Gastrocnemius medialis (tissue), 4 donors: ENCODE data around the gene COG6. TPM values are rescaled to one million over a fixed set of nuclear protein-coding genes. Genes with fewer than 3 reads are reported as not detected.
A peak's percentile ranks its signal among the peaks of the same experiment; 100 is the strongest.

Experiments
- ATAC-seq, 2 donors: fragments of 150-250 bp; one replicate each; pipeline ENCODE4 v1.9.1; 2016
- DNase-seq, 2 donors: peaks; one replicate each; pipeline ENCODE4 v3.0.0-alpha.2; 2019
- H3K27ac ChIP-seq, 4 donors: fragments of 200-600 bp; sonication (generic); 1 replicate in 1 of 4; 2 replicates in 3 of 4; pipeline ENCODE4 v1.5.1; 2016 to 2018; ENCODE audit warnings: mild to moderate bottlenecking in 2 of 4, moderate library complexity in 1 of 4
- H3K27me3 ChIP-seq, 3 donors: fragments of 200-600 bp; sonication (generic) in 2 of 3; 1 replicate in 1 of 3; 2 replicates in 2 of 3; pipeline versions ENCODE4 v1.5.1 to v1.6.0; 2016 to 2019; ENCODE audit warnings: mild to moderate bottlenecking in 1 of 3, moderate library complexity in 1 of 3
- H3K36me3 ChIP-seq, 2 donors: fragments of 200-600 bp; sonication (generic) in 1 of 2; one replicate each; pipeline ENCODE4 v1.5.1; 2017 to 2018
- H3K4me1 ChIP-seq, 2 donors: fragments of 200-600 bp; sonication (generic) in 1 of 2; one replicate each; pipeline ENCODE4 v1.5.1; 2016 to 2017; ENCODE audit warnings: mild to moderate bottlenecking in 2 of 2
- H3K4me3 ChIP-seq, 4 donors: fragments of 200-600 bp; sonication (generic) in 3 of 4; 1 replicate in 1 of 4; 2 replicates in 3 of 4; pipeline ENCODE4 v1.5.1; 2016 to 2019; ENCODE audit warnings: mild to moderate bottlenecking in 2 of 4
- H3K9me3 ChIP-seq, 3 donors: fragments of 200-600 bp; sonication (generic) in 2 of 3; 1 replicate in 1 of 3; 2 replicates in 2 of 3; pipeline ENCODE4 v1.5.1; 2016 to 2019
- POLR2A ChIP-seq, 2 donors: fragments of 450-650 bp; IDR thresholded peaks; one replicate each; pipeline ENCODE4 v1.6.1; 2017; ENCODE audit warnings: antibody characterized with exemption in 2 of 2, mild to moderate bottlenecking in 2 of 2, moderate library complexity in 2 of 2
- in situ Hi-C, 4 donors: fragments of 200-750 bp; cut with MboI; loops; one replicate each; pipeline versions ENCODE4 v1.15.0 to v1.8.0; 2017; ENCODE audit warnings: low sequenced_read_pairs in 4 of 4
- intact Hi-C: fragments of 100-400 bp; cut with DNase I; formaldehyde crosslinking; loops from one replicate; pipeline ENCODE4 v1.15.1; 2023; ENCODE audit warnings: low total_unique reads
- total RNA-seq, 4 donors: library from RNA; depleted of rRNA; stranded (reverse); fragments of >200 nt; gene quantifications; one replicate each; pipeline versions ENCODE4 v1.1.0 to v1.2.3, GENCODE V29; 2016
- TF ChIP-seq, protein P1 (sequence below), 5 experiments: fragments of 450-650 bp in 3 of 5; fragments of 200-600 bp in 2 of 5; sonication (generic) in 2 of 5; IDR thresholded peaks in 4 of 5; conservative IDR thresholded peaks in 1 of 5; 1 replicate in 4 of 5; 2 replicates in 1 of 5; pipeline ENCODE4 v1.5.1; 2016 to 2019; ENCODE audit warnings: antibody characterized with exemption in 5 of 5, mild to moderate bottlenecking in 3 of 5, moderate library complexity in 3 of 5

Gene COG6
- total RNA-seq, 4 donors from 2014 or later = 5.4 to 13.5 (median 7.1) TPM

GRCh38 chr13:39655041-39655568 is 357 bp upstream of the COG6 start:
- in situ Hi-C loops = no loop called here
- Histone ChIP-seq H3K4me1 (peaks cover 10% of the 10 kb centered on the region in 2 donors), H3K36me3 (peaks cover 0 to 5% of the 10 kb centered on the region in 2 donors), H3K9me3 (no peaks in the 10 kb centered on the region), H3K4me3 (peak overlapping the region; percentile 88 to 97 (median 94)), H3K27ac (peak overlapping the region; percentile 77 to 82 (median 78)), H3K27me3 (no peaks in the 10 kb centered on the region)
- peak in 1 of 2 donors; percentile 22 for ATAC-seq
- intact Hi-C loops = loop anchor here (1.0 kb wide), 1 partner anchor 510 kb away; no protein-coding TSS in a partner anchor
- no peak for TF ChIP-seq POLR2A (IDR thresholded peaks at IDR 0.05)
- TF ChIP-seq, protein P1, sequence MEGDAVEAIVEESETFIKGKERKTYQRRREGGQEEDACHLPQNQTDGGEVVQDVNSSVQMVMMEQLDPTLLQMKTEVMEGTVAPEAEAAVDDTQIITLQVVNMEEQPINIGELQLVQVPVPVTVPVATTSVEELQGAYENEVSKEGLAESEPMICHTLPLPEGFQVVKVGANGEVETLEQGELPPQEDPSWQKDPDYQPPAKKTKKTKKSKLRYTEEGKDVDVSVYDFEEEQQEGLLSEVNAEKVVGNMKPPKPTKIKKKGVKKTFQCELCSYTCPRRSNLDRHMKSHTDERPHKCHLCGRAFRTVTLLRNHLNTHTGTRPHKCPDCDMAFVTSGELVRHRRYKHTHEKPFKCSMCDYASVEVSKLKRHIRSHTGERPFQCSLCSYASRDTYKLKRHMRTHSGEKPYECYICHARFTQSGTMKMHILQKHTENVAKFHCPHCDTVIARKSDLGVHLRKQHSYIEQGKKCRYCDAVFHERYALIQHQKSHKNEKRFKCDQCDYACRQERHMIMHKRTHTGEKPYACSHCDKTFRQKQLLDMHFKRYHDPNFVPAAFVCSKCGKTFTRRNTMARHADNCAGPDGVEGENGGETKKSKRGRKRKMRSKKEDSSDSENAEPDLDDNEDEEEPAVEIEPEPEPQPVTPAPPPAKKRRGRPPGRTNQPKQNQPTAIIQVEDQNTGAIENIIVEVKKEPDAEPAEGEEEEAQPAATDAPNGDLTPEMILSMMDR (IDR thresholded peaks at IDR 0.05 in 4 of 5, conservative IDR thresholded peaks at IDR 0.05 in 1 of 5) = no peak
- DNase-seq = no peak

DNA sequence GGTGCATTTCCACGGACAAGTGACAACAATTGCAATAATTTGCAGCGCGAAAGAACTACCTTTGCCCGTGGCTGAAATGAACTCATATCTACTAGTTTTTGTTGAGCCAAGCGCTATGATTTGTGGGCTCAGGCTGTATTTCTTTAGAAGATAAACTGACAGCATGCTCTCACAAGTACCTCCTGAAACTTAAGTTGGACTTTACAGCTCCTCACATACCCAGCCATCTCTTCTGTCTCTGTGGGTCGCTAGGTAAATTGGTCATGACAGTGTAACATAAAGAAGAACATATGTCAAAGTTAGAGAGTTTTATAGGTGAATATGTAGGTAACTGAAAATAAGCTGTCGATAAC is 839 bp downstream of the COG6 start:
- in situ Hi-C loops (no loop called here), intact Hi-C loops (no loop called here)
- no peak for DNase-seq
- TF ChIP-seq, protein P1 (IDR thresholded peaks at IDR 0.05 in 4 of 5, conservative IDR thresholded peaks at IDR 0.05 in 1 of 5) = no peak
- no peak for TF ChIP-seq POLR2A (IDR thresholded peaks at IDR 0.05)
- Histone ChIP-seq H3K4me1 (peaks cover 10% of the 10 kb centered on the region in 2 donors), H3K36me3 (peaks cover 0 to 13% of the 10 kb centered on the region in 2 donors), H3K27ac (peak overlapping the region; percentile 77 to 82 (median 78)), H3K9me3 (no peaks in the 10 kb centered on the region), H3K4me3 (peak overlapping the region; percentile 88 to 97 (median 94)), H3K27me3 (no peaks in the 10 kb centered on the region)
- no peak for ATAC-seq

GRCh38 chr13:39663508-39663907 is 8.0 kb downstream of the COG6 start:
- Histone ChIP-seq H3K36me3 (peaks cover 0 to 24% of the 10 kb centered on the region in 2 donors), H3K4me3 (no peak overlapping the region), H3K27ac (no peak overlapping the region), H3K27me3 (no peaks in the 10 kb centered on the region), H3K4me1 (no peaks in the 10 kb centered on the region), H3K9me3 (no peaks in the 10 kb centered on the region)
- intact Hi-C loops (no loop called here), in situ Hi-C loops (no loop called here)
- DNase-seq (no peak), ATAC-seq (no peak)
- TF ChIP-seq, protein P1 (IDR thresholded peaks at IDR 0.05 in 4 of 5, conservative IDR thresholded peaks at IDR 0.05 in 1 of 5) = no peak
- no peak for TF ChIP-seq POLR2A (IDR thresholded peaks at IDR 0.05)

GRCh38 chr13:39663958-39664357 is 8.5 kb downstream of the COG6 start:
- Histone ChIP-seq H3K27ac (no peak overlapping the region), H3K4me1 (no peaks in the 10 kb centered on the region), H3K36me3 (peaks cover 0 to 24% of the 10 kb centered on the region in 2 donors), H3K9me3 (no peaks in the 10 kb centered on the region), H3K27me3 (no peaks in the 10 kb centered on the region), H3K4me3 (no peak overlapping the region)
- in situ Hi-C loops = no loop called here
- TF ChIP-seq, protein P1 (IDR thresholded peaks at IDR 0.05 in 4 of 5, conservative IDR thresholded peaks at IDR 0.05 in 1 of 5) = no peak
- TF ChIP-seq POLR2A (IDR thresholded peaks at IDR 0.05) = no peak
- ATAC-seq (no peak), DNase-seq (no peak)
- intact Hi-C loops = no loop called here

DNA sequence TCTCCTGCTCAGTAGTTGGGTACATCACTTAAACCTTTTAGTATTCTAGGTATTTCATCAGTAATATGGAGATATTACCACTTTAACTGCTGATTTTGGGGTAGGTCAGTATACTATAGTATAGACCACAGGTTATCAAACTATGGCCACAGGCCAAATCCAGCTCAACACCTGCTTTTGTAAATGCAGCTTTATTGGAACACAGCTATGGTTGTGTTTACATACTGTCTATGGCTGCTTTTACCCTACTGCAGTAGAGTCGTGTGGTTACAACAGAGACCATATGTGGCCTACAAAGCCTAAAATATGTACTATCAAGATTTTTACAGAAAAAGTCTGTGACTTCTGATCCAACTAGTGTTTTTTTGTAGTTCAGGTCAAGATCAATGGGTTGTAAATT is 10.3 kb downstream of the COG6 start:
- TF ChIP-seq POLR2A (IDR thresholded peaks at IDR 0.05) = no peak
- TF ChIP-seq, protein P1 (IDR thresholded peaks at IDR 0.05 in 4 of 5, conservative IDR thresholded peaks at IDR 0.05 in 1 of 5) = no peak
- H3K9me3 ChIP-seq = no peaks in the 10 kb centered on the region
- no peaks in the 10 kb centered on the region for H3K27me3 ChIP-seq
- peaks cover 0 to 16% of the 10 kb centered on the region in 2 donors for H3K36me3 ChIP-seq
- H3K4me1 ChIP-seq = no peaks in the 10 kb centered on the region
- no peak overlapping the region for H3K27ac ChIP-seq
- H3K4me3 ChIP-seq = no peak overlapping the region
- ATAC-seq (no peak), DNase-seq (no peak)
- intact Hi-C loops (no loop called here), in situ Hi-C loops (no loop called here)
